ENCODE results near the gene DPCD. TPM values are rescaled to one million over a fixed set of nuclear protein-coding genes. Genes with fewer than 3 reads are reported as not detected.

Gene DPCD
- total and polyA plus RNA-seq, 2 of the 8 experiments (the other 6 are each of a cell fraction or from before 2014, with no cell fraction given): 21.2 to 31.4 TPM

DNA sequence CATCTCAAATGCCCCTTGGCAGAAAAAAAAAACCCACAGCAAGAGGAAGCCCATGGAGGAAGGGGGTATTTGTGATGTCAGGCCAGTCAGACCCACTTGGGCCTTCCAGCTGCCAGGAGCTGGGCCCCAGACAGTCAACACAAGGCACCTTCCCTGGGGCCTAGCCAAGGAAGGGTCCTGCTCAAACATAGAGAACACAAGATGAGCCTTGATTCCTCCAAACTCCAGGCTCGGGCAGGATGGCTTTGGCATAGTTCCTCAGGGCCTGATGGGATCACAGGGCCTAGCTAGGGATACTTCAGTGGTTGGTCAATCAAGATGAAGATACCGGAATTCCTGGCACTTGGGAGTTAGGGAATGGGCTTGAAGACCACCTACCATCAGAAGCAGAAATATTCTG, 30.8 kb downstream of the DPCD start:
- no peak for FAIRE-seq
- Histone ChIP-seq H3K27ac (ENCODE audit: low read depth, low read length) (no peak overlapping the region), H3K79me2 (ENCODE audit: control insufficient read depth in 1 of 2, insufficient read depth in 2 of 2, low read length in 2 of 2) (no peaks in the 10 kb centered on the region), H4K8ac (ENCODE audit: extremely low read depth, insufficient read depth, low read length) (no peak overlapping the region), H2AK5ac (ENCODE audit: low read depth, low read length) (no peak overlapping the region), H3K23me2 (ENCODE audit: low read depth, low read length) (no peaks in the 10 kb centered on the region), H2BK15ac (ENCODE audit: low read length) (no peak overlapping the region), H2BK5ac (ENCODE audit: low read depth, low read length) (no peak overlapping the region), H3K4me2 (ENCODE audit: insufficient read depth in 1 of 2, low read depth in 2 of 2, low read length in 2 of 2) (no peak overlapping the region), H3K36me3 (ENCODE audit: control insufficient read depth in 2 of 4, insufficient read depth in 4 of 4, low read length in 3 of 4) (peaks cover 0 to 9% (median 1%) of the 10 kb centered on the region in 4 experiments; a peak in 2 of 8 replicates), H3K56ac (replicated peaks; ENCODE audit: insufficient read length, low read depth, low read length) (no peak overlapping the region), H2AFZ (ENCODE audit: low read length) (no peak overlapping the region), H3K23ac (ENCODE audit: insufficient read length) (no peak overlapping the region), H4K91ac (replicated peaks; ENCODE audit: insufficient read length, low read length) (no peak overlapping the region), H2BK120ac (replicated peaks; ENCODE audit: low read depth, low read length) (no peak overlapping the region), H3K27me3 (replicated peaks in 1 of 4; ENCODE audit: control insufficient read depth in 3 of 4, extremely low read depth in 1 of 4, insufficient read depth in 3 of 4, low read length in 3 of 4) (no peaks in the 10 kb centered on the region), H3K14ac (ENCODE audit: insufficient read length) (no peak overlapping the region), H3K4me1 (replicated peaks in 1 of 4; ENCODE audit: control insufficient read depth in 3 of 4, insufficient read depth in 4 of 4, low read length in 3 of 4) (peaks cover 5 to 14% (median 12%) of the 10 kb centered on the region in 4 experiments), H3K4me3 (ENCODE audit: extremely low read depth in 1 of 4, insufficient read depth in 2 of 4, low read depth in 3 of 4, low read length in 4 of 4) (no peak overlapping the region), H3K4ac (replicated peaks; ENCODE audit: insufficient read length, low read depth, low read length) (no peak overlapping the region), H3K9me3 (ENCODE audit: insufficient read depth in 2 of 2, low read depth in 1 of 2, low read length in 1 of 2) (no peaks in the 10 kb centered on the region), H2BK20ac (ENCODE audit: low read length) (no peak overlapping the region), H3K18ac (ENCODE audit: extremely low read depth, low read length) (no peak overlapping the region), H3K79me1 (ENCODE audit: low read depth, low read length) (no peaks in the 10 kb centered on the region), H3K9ac (replicated peaks in 1 of 4; ENCODE audit: extremely low read depth in 1 of 4, low read depth in 3 of 4, low read length in 3 of 4) (no peak overlapping the region), H2BK12ac (ENCODE audit: low read depth, low read length) (no peak overlapping the region), H4K5ac (ENCODE audit: insufficient read length, low read depth, low read length) (no peak overlapping the region), H4K20me1 (replicated peaks in 1 of 2; ENCODE audit: control insufficient read depth in 1 of 2, insufficient read depth in 2 of 2, low read length in 2 of 2) (peaks cover 0 to 1% of the 10 kb centered on the region in 2 experiments)
- 90% methylated on average over 2 of the region's 2 CpGs; no CpG with 5 or more reads in 1 of the 2 experiments for WGBS, 2 experiments (ENCODE audit: extremely low coverage in 1 of 2, insufficient coverage in 1 of 2, insufficient read length in 1 of 2, insufficient replicate concordance in 2 of 2, low coverage in 1 of 2, low lambda C conversion rate in 2 of 2, missing lambda C conversion rate in 1 of 2)
- POLR2A ChIA-PET (ENCODE audit: partially characterized antibody): interaction anchor here (2.0 kb wide), 1 partner anchor 25 kb away, joined by 7 read pairs; no protein-coding TSS in a partner anchor
- CTCF ChIA-PET (ENCODE audit: partially characterized antibody): interaction anchor here (1.3 to 10.9 kb wide), 6 partner anchors 10 to 131 kb away, joined by 3 to 131 read pairs (median 5); no protein-coding TSS in a partner anchor
- DNase-seq (ENCODE audit: low read depth in 1 of 2, low spot score in 2 of 2): no peak
- no peak for TF ChIP-seq SP1 (IDR thresholded peaks at IDR 0.05; ENCODE audit: low read depth, low read length)
- TF ChIP-seq RXRA (IDR thresholded peaks at IDR 0.05; ENCODE audit: insufficient read depth, low read depth, low read length): no peak
- no peak for TF ChIP-seq SIN3A (conservative IDR thresholded peaks at IDR 0.05 in 1 of 2, IDR thresholded peaks at IDR 0.05 in 1 of 2; ENCODE audit: low read depth in 1 of 2, low read length in 2 of 2)
- TF ChIP-seq CBX5 (IDR thresholded peaks at IDR 0.05; ENCODE audit: low read depth, low read length): no peak
- no peak for TF ChIP-seq BCL11A (IDR thresholded peaks at IDR 0.05; ENCODE audit: low read depth in 2 of 2, low read length in 2 of 2)
- TF ChIP-seq, protein P1, sequence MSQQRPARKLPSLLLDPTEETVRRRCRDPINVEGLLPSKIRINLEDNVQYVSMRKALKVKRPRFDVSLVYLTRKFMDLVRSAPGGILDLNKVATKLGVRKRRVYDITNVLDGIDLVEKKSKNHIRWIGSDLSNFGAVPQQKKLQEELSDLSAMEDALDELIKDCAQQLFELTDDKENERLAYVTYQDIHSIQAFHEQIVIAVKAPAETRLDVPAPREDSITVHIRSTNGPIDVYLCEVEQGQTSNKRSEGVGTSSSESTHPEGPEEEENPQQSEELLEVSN (IDR thresholded peaks at IDR 0.05): no peak
- no peak for TF ChIP-seq RAD21 (IDR thresholded peaks at IDR 0.05 in 1 of 2, conservative IDR thresholded peaks at IDR 0.05 in 1 of 2; ENCODE audit: low read depth in 2 of 2, low read length in 2 of 2)
- no peak for TF ChIP-seq POU5F1 (IDR thresholded peaks at IDR 0.05; ENCODE audit: low read depth, low read length)
- TF ChIP-seq KDM4A (IDR thresholded peaks at IDR 0.05; ENCODE audit: low read depth, low read length, severe bottlenecking): no peak
- no peak for TF ChIP-seq SIRT6 (IDR thresholded peaks at IDR 0.05; ENCODE audit: low read length)
- no peak for TF ChIP-seq TBP (IDR thresholded peaks at IDR 0.05; ENCODE audit: low read depth, low read length)
- no peak for TF ChIP-seq CEBPB (IDR thresholded peaks at IDR 0.05; ENCODE audit: low read depth, low read length)

Measured in H1 (cell line).